ENCODE measurements around the gene TGFBR1.
"Not testable (repeated sequence)": the region's sequence is repeated elsewhere in the genome, so short reads cannot be mapped to it uniquely, and the experiment has no call there.

TGFBR1 gene

GRCh38 chr9:99192786-99193465, 88.0 kb downstream of the TGFBR1 start:
- no peaks in the 10 kb centered on the region for H3K36me3 ChIP-seq (ENCODE audit: control insufficient read depth in 5 of 5, insufficient read depth in 5 of 5, low read length in 5 of 5)

GRCh38 chr9:99193466-99193821, 88.5 kb downstream of the TGFBR1 start:
- no peak overlapping the region for H3K4me3 ChIP-seq (ENCODE audit: low read depth in 1 of 5, low read length in 5 of 5)
- H3K9me3 ChIP-seq (ENCODE audit: control insufficient read depth in 5 of 5, low read length in 5 of 5), result peaks cover 0 to 3% (median 0%) of the 10 kb centered on the region in 5 donors
- no peak overlapping the region for H3K9ac ChIP-seq (ENCODE audit: low read length in 5 of 5)
- H3K36me3 ChIP-seq (ENCODE audit: control insufficient read depth in 5 of 5, insufficient read depth in 5 of 5, low read length in 5 of 5), result no peaks in the 10 kb centered on the region
- H3K27me3 ChIP-seq (ENCODE audit: control insufficient read depth in 5 of 5, insufficient read depth in 4 of 5, low read length in 5 of 5), result peaks cover 0 to 15% (median 6%) of the 10 kb centered on the region in 5 donors
- no peak overlapping the region for H3K27ac ChIP-seq (ENCODE audit: low read depth, low read length)
- no peaks in the 10 kb centered on the region for H3K4me1 ChIP-seq (ENCODE audit: control insufficient read depth in 5 of 5, insufficient read depth in 5 of 5, low read length in 5 of 5)

More at GRCh38 chr9:99192786-99193465, 88.0 kb downstream of the TGFBR1 start:
- Histone ChIP-seq H3K4me1 (ENCODE audit: control insufficient read depth in 5 of 5, insufficient read depth in 5 of 5, low read length in 5 of 5) (no peaks in the 10 kb centered on the region), H3K4me3 (ENCODE audit: low read depth in 1 of 5, low read length in 5 of 5) (no peak overlapping the region), H3K9ac (ENCODE audit: low read length in 5 of 5) (no peak overlapping the region), H3K27ac (ENCODE audit: low read depth, low read length) (no peak overlapping the region), H3K9me3 (ENCODE audit: control insufficient read depth in 5 of 5, low read length in 5 of 5) (peaks cover 0 to 3% (median 0%) of the 10 kb centered on the region in 5 donors), H3K27me3 (ENCODE audit: control insufficient read depth in 5 of 5, insufficient read depth in 4 of 5, low read length in 5 of 5) (peaks cover 0 to 18% (median 7%) of the 10 kb centered on the region in 5 donors)

GRCh38 chr9:99196484-99196883, 91.6 kb downstream of the TGFBR1 start:
- not testable (repeated sequence) for H3K36me3 ChIP-seq (ENCODE audit: control insufficient read depth in 5 of 5, insufficient read depth in 5 of 5, low read length in 5 of 5); H3K27ac ChIP-seq (ENCODE audit: low read depth, low read length); H3K27me3 ChIP-seq (ENCODE audit: control insufficient read depth in 5 of 5, insufficient read depth in 4 of 5, low read length in 5 of 5); H3K4me1 ChIP-seq (ENCODE audit: control insufficient read depth in 5 of 5, insufficient read depth in 5 of 5, low read length in 5 of 5); H3K4me3 ChIP-seq (ENCODE audit: low read depth in 1 of 5, low read length in 5 of 5); H3K9me3 ChIP-seq (ENCODE audit: control insufficient read depth in 5 of 5, low read length in 5 of 5); H3K9ac ChIP-seq (ENCODE audit: low read length in 5 of 5)

GRCh38 chr9:99197124-99197630, 92.3 kb downstream of the TGFBR1 start:
- Histone ChIP-seq H3K4me3 (ENCODE audit: low read depth in 1 of 5, low read length in 5 of 5) (no peak overlapping the region), H3K9ac (ENCODE audit: low read length in 5 of 5) (no peak overlapping the region), H3K27me3 (ENCODE audit: control insufficient read depth in 5 of 5, insufficient read depth in 4 of 5, low read length in 5 of 5) (no peaks in the 10 kb centered on the region), H3K4me1 (ENCODE audit: control insufficient read depth in 5 of 5, insufficient read depth in 5 of 5, low read length in 5 of 5) (no peaks in the 10 kb centered on the region), H3K36me3 (ENCODE audit: control insufficient read depth in 5 of 5, insufficient read depth in 5 of 5, low read length in 5 of 5) (no peaks in the 10 kb centered on the region), H3K27ac (ENCODE audit: low read depth, low read length) (no peak overlapping the region), H3K9me3 (ENCODE audit: control insufficient read depth in 5 of 5, low read length in 5 of 5) (no peaks in the 10 kb centered on the region)

- H3K27ac ChIP-seq (ENCODE audit: low read depth, low read length), result no peak overlapping the region
- no peaks in the 10 kb centered on the region for H3K36me3 ChIP-seq (ENCODE audit: control insufficient read depth in 5 of 5, insufficient read depth in 5 of 5, low read length in 5 of 5)
- no peaks in the 10 kb centered on the region for H3K27me3 ChIP-seq (ENCODE audit: control insufficient read depth in 5 of 5, insufficient read depth in 4 of 5, low read length in 5 of 5)
- no peaks in the 10 kb centered on the region for H3K9me3 ChIP-seq (ENCODE audit: control insufficient read depth in 5 of 5, low read length in 5 of 5)
- no peak overlapping the region for H3K9ac ChIP-seq (ENCODE audit: low read length in 5 of 5)
- no peaks in the 10 kb centered on the region for H3K4me1 ChIP-seq (ENCODE audit: control insufficient read depth in 5 of 5, insufficient read depth in 5 of 5, low read length in 5 of 5)
- no peak overlapping the region for H3K4me3 ChIP-seq (ENCODE audit: low read depth in 1 of 5, low read length in 5 of 5)
These were observed 93.1 kb downstream of the TGFBR1 start for GRCh38 chr9:99197987-99198386.

- no peak overlapping the region for H3K27ac ChIP-seq (ENCODE audit: low read depth, low read length)
- H3K9ac ChIP-seq (ENCODE audit: low read length in 5 of 5), result no peak overlapping the region
- no peaks in the 10 kb centered on the region for H3K27me3 ChIP-seq (ENCODE audit: control insufficient read depth in 5 of 5, insufficient read depth in 4 of 5, low read length in 5 of 5)
- H3K36me3 ChIP-seq (ENCODE audit: control insufficient read depth in 5 of 5, insufficient read depth in 5 of 5, low read length in 5 of 5), result no peaks in the 10 kb centered on the region
- no peaks in the 10 kb centered on the region for H3K4me1 ChIP-seq (ENCODE audit: control insufficient read depth in 5 of 5, insufficient read depth in 5 of 5, low read length in 5 of 5)
- H3K9me3 ChIP-seq (ENCODE audit: control insufficient read depth in 5 of 5, low read length in 5 of 5), result no peaks in the 10 kb centered on the region
- H3K4me3 ChIP-seq (ENCODE audit: low read depth in 1 of 5, low read length in 5 of 5), result no peak overlapping the region
These were observed 95.1 kb downstream of the TGFBR1 start for GRCh38 chr9:99199938-99200539.

- Histone ChIP-seq H3K27me3 (ENCODE audit: control insufficient read depth in 5 of 5, insufficient read depth in 4 of 5, low read length in 5 of 5) (no peaks in the 10 kb centered on the region), H3K9ac (ENCODE audit: low read length in 5 of 5) (no peak overlapping the region), H3K4me1 (ENCODE audit: control insufficient read depth in 5 of 5, insufficient read depth in 5 of 5, low read length in 5 of 5) (no peaks in the 10 kb centered on the region), H3K9me3 (ENCODE audit: control insufficient read depth in 5 of 5, low read length in 5 of 5) (no peaks in the 10 kb centered on the region), H3K4me3 (ENCODE audit: low read depth in 1 of 5, low read length in 5 of 5) (no peak overlapping the region), H3K27ac (ENCODE audit: low read depth, low read length) (no peak overlapping the region), H3K36me3 (ENCODE audit: control insufficient read depth in 5 of 5, insufficient read depth in 5 of 5, low read length in 5 of 5) (no peaks in the 10 kb centered on the region)
These were observed 96.7 kb downstream of the TGFBR1 start for GRCh38 chr9:99201603-99202002.
